Lung (tissue), 12 donors: ENCODE measurements around the gene PCDHB16. TPM values are rescaled to one million over a fixed set of nuclear protein-coding genes. Genes with fewer than 3 reads are reported as not detected.
"Not testable (repeated sequence)": the region's sequence is repeated elsewhere in the genome, so short reads cannot be mapped to it uniquely, and the experiment has no call there.

Experiments
- ATAC-seq: fragments of 200-7000 bp; cut with Tn5 transposase; one replicate; pipeline ENCODE4 v1.9.1; 2020; ENCODE audit warnings: moderate number of reproducible peaks; ENCODE audit not compliant: insufficient read depth, low FRiP score
- DNase-seq, 3 donors: peaks; one replicate each; pipeline ENCODE4 v3.0.0-alpha.2; 2013 to 2017
- H3K27ac ChIP-seq, 2 donors: one replicate each; pipeline ENCODE4 v1.5.1; 2013; ENCODE audit warnings: mild to moderate bottlenecking in 2 of 2, moderate library complexity in 2 of 2, control low read depth in 1 of 2, inconsistent platforms in 1 of 2, low read depth in 1 of 2, low read length in 1 of 2
- H3K27me3 ChIP-seq, 3 donors: one replicate each; pipeline ENCODE4 v1.5.1; 2013; ENCODE audit warnings: low read length in 2 of 3; ENCODE audit not compliant: control insufficient read depth in 3 of 3, insufficient read depth in 3 of 3
- H3K36me3 ChIP-seq, 4 donors: one replicate each; pipeline ENCODE4 v1.5.1; 2013; ENCODE audit warnings: low read length in 4 of 4, mild to moderate bottlenecking in 1 of 4, moderate library complexity in 1 of 4; ENCODE audit not compliant: control insufficient read depth in 4 of 4, insufficient read depth in 4 of 4
- H3K4me1 ChIP-seq, 5 donors: one replicate each; pipeline ENCODE4 v1.5.1; 2013; ENCODE audit warnings: low read length in 5 of 5, mild to moderate bottlenecking in 2 of 5, moderate library complexity in 1 of 5; ENCODE audit not compliant: control insufficient read depth in 5 of 5, insufficient read depth in 5 of 5
- H3K4me3 ChIP-seq: one replicate; pipeline ENCODE4 v1.5.1; 2013; ENCODE audit warnings: mild to moderate bottlenecking, control low read depth, moderate library complexity
- H3K9ac ChIP-seq, 2 donors: one replicate each; pipeline ENCODE4 v1.5.1; 2013; ENCODE audit warnings: low read length in 2 of 2, control low read depth in 1 of 2; ENCODE audit not compliant: insufficient read depth in 1 of 2
- H3K9me3 ChIP-seq, 4 donors: one replicate each; pipeline ENCODE4 v1.5.1; 2013; ENCODE audit warnings: low read length in 3 of 4, mild to moderate bottlenecking in 1 of 4, moderate library complexity in 1 of 4; ENCODE audit not compliant: control insufficient read depth in 4 of 4, insufficient read depth in 3 of 4
- WGBS, 2 donors: extraction: QIAGEN DNeasy Blood & Tissue Kit; methylation state at CpG; one replicate each; pipeline ENCODE4 v1.1.7; 2013; 5-methylcytosine and 5-hydroxymethylcytosine counted together
- polyA plus RNA-seq, 2 donors: library from polyadenylated mRNA; stranded (reverse); fragments of 200-250 nt; gene quantifications; one replicate each; pipeline ENCODE4 v1.2.1, GENCODE V29; 2013
- total RNA-seq, 2 donors: library from RNA; depleted of rRNA in 1 of 2; stranded (reverse); fragments of >200 nt in 1 of 2; gene quantifications; one replicate each; pipeline ENCODE4 v1.2.1, GENCODE V29; 2014 to 2021
- TF ChIP-seq, protein P1 (sequence below): IDR thresholded peaks from 2 replicates; pipeline ENCODE4 v1.5.1; 2012; ENCODE audit warnings: mild to moderate bottlenecking; ENCODE audit errors: control extremely low read depth, extremely low read depth
- donor health status: control.
- donor health status: control.
- donor health status: Bipolar disorder and iron deficiency.
- donor health status: healthy.
- donor health status: DM: yes; HTN: yes; CAD: no.

Gene PCDHB16
- total and polyA plus RNA-seq, 4 donors, result 0.87 to 9.2 (median 2.3) TPM

DNA sequence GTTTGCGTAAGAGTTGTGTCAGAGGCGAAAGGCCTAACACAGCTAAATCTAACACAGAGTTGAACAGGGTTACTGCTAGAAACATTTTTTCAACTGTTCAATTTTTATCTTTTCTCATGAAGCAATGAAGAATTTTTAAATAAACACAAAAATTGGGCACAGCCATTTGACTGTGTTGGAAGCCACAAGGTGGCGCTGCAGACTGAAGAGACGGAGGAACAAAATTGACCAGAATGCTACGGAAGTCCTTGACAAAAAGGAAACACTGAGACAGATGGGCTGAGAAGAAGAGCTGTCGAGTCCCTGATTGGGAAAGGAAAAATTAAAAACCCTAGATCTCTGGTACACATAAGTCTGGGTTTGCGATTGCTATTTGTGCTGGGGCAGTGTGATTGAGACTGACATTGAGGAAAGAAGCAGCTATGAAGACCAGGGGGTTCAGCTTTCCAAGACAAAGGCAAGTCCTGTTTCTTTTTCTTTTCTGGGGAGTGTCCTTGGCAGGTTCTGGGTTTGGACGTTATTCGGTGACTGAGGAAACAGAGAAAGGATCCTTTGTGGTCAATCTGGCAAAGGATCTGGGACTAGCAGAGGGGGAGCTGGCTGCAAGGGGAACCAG, 4.8 kb downstream of the PCDHB16 start, which contains the start of gene PCDHB9:
Gene PCDHB9 (plus strand): TSS at position 265 of the 616 bp plus-strand sequence. CDS start 158 bp downstream, at position 423.
- Histone ChIP-seq H3K9me3 (peaks cover 5 to 31% (median 16%) of the 10 kb centered on the region in 4 donors), H3K27me3 (no peaks in the 10 kb centered on the region), H3K27ac (no peak within 1 kb of the TSS), H3K9ac (no peak within 1 kb of the TSS), H3K36me3 (peaks cover 0 to 3% (median 0%) of the 10 kb centered on the region in 4 donors), H3K4me1 (peaks cover 0 to 1% (median 0%) of the 10 kb centered on the region in 5 donors), H3K4me3 (no peak within 1 kb of the TSS)
- DNase-seq (peak in 2 of 3 donors; percentile 34 to 50), ATAC-seq (no peak)
- WGBS, 2 donors, result 16% methylated on average over 9 of the region's 9 CpGs
- TF ChIP-seq, protein P1, sequence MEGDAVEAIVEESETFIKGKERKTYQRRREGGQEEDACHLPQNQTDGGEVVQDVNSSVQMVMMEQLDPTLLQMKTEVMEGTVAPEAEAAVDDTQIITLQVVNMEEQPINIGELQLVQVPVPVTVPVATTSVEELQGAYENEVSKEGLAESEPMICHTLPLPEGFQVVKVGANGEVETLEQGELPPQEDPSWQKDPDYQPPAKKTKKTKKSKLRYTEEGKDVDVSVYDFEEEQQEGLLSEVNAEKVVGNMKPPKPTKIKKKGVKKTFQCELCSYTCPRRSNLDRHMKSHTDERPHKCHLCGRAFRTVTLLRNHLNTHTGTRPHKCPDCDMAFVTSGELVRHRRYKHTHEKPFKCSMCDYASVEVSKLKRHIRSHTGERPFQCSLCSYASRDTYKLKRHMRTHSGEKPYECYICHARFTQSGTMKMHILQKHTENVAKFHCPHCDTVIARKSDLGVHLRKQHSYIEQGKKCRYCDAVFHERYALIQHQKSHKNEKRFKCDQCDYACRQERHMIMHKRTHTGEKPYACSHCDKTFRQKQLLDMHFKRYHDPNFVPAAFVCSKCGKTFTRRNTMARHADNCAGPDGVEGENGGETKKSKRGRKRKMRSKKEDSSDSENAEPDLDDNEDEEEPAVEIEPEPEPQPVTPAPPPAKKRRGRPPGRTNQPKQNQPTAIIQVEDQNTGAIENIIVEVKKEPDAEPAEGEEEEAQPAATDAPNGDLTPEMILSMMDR, result no peak

DNA sequence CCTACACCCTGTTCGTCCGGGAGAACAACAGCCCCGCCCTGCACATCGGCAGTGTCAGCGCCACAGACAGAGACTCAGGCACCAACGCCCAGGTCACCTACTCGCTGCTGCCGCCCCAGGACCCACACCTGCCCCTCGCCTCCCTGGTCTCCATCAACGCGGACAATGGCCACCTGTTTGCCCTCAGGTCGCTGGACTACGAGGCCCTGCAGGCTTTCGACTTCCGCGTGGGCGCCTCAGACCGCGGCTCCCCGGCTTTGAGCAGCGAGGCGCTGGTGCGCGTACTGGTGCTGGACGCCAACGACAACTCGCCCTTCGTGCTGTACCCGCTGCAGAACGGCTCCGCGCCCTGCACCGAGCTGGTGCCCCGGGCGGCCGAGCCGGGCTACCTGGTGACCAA, 6.5 kb downstream of the PCDHB16 start:
- not testable (repeated sequence) for H3K36me3 ChIP-seq, H3K4me1 ChIP-seq, H3K4me3 ChIP-seq, ATAC-seq, H3K27ac ChIP-seq, H3K27me3 ChIP-seq, H3K9ac ChIP-seq, DNase-seq
- 32 to 38% methylated on average over 20 to 32 of the region's 37 CpGs for WGBS, 2 donors
- H3K9me3 ChIP-seq, result peaks cover 5 to 24% (median 10%) of the 10 kb centered on the region in 4 donors

DNA sequence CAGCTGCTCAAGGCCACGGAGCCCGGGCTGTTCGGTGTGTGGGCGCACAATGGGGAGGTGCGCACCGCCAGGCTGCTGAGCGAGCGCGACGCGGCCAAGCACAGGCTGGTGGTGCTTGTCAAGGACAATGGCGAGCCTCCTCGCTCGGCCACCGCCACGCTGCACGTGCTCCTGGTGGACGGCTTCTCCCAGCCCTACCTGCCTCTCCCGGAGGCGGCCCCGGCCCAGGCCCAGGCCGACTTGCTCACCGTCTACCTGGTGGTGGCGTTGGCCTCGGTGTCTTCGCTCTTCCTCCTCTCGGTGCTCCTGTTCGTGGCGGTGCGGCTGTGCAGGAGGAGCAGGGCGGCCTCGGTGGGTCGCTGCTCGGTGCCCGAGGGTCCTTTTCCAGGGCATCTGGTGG, 6.9 kb downstream of the PCDHB16 start:
- not testable (repeated sequence) for H3K4me1 ChIP-seq, H3K4me3 ChIP-seq, H3K27ac ChIP-seq, H3K27me3 ChIP-seq, H3K36me3 ChIP-seq, DNase-seq, ATAC-seq, H3K9ac ChIP-seq
- WGBS, 2 donors, result 27 to 33% methylated on average over 14 to 32 of the region's 35 CpGs
- H3K9me3 ChIP-seq, result peaks cover 5 to 23% (median 10%) of the 10 kb centered on the region in 4 donors

DNA sequence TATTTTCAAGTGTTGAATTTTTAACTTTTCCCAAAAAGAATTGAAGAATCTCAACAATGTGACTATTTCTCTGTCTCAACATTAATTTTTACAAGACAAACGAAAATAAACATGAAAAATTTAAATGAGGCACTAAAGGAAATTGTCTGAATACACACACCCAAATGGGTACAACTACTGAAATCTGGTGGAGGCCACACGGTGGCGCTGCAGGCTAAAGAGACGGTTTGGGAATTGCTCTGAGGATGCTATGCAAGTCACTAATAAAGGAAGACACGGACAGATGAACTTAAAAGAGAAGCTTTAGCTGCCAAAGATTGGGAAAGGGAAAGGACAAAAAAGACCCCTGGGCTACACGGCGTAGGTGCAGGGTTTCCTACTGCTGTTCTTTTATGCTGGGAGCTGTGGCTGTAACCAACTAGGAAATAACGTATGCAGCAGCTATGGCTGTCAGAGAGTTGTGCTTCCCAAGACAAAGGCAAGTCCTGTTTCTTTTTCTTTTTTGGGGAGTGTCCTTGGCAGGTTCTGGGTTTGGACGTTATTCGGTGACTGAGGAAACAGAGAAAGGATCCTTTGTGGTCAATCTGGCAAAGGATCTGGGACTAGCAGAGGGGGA, 10.0 kb downstream of the PCDHB16 start, which contains the start of gene PCDHB10:
Gene PCDHB10 (plus strand): TSS at position 244 of the 616 bp plus-strand sequence. CDS start 200 bp downstream, at position 444.
- WGBS, 2 donors, result 7 to 9% methylated on average over 10 of the region's 10 CpGs

DNA sequence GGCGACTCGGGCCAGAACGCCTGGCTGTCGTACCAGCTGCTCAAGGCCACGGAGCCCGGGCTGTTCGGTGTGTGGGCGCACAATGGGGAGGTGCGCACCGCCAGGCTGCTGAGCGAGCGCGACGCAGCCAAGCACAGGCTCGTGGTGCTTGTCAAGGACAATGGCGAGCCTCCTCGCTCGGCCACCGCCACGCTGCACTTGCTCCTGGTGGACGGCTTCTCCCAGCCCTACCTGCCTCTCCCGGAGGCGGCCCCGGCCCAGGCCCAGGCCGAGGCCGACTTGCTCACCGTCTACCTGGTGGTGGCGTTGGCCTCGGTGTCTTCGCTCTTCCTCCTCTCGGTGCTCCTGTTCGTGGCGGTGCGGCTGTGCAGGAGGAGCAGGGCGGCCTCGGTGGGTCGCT, 12.1 kb downstream of the PCDHB16 start:
- not testable (repeated sequence) for H3K27me3 ChIP-seq, H3K4me1 ChIP-seq, H3K9ac ChIP-seq, H3K27ac ChIP-seq, H3K36me3 ChIP-seq, DNase-seq, H3K4me3 ChIP-seq, ATAC-seq
- H3K9me3 ChIP-seq, result peaks cover 0 to 24% (median 14%) of the 10 kb centered on the region in 4 donors
- 24 to 26% methylated on average over 3 to 33 of the region's 37 CpGs for WGBS, 2 donors

More for the DNA sequence above, 10.0 kb downstream of the PCDHB16 start, which contains the start of gene PCDHB10:
- H3K9ac ChIP-seq, result peak within 1 kb of the TSS in 1 of 2 donors; percentile 62
- no peaks in the 10 kb centered on the region for H3K36me3 ChIP-seq
- no peaks in the 10 kb centered on the region for H3K4me1 ChIP-seq
- DNase-seq (peak; percentile 44 to 56 (median 56)), ATAC-seq (no peak)
- no peak within 1 kb of the TSS for H3K27ac ChIP-seq
- peaks cover 0 to 21% (median 11%) of the 10 kb centered on the region in 4 donors for H3K9me3 ChIP-seq
- no peak within 1 kb of the TSS for H3K4me3 ChIP-seq
- H3K27me3 ChIP-seq, result no peaks in the 10 kb centered on the region
- TF ChIP-seq, protein P1, result no peak
